HS-27A (cell line): ENCODE measurements around the gene PRSS27.
"Not testable (repeated sequence)": the region's sequence is repeated elsewhere in the genome, so short reads cannot be mapped to it uniquely, and the experiment has no call there.

ENCODE experiments used
- DNase-seq: peaks from one replicate; pipeline ENCODE4 v3.0.0-alpha.2; 2012; ENCODE audit warnings: low read depth, missing footprints

Gene PRSS27

GRCh38 chr16:2708290-2708639, 11.8 kb downstream of the PRSS27 start:
- no peak for DNase-seq

DNA sequence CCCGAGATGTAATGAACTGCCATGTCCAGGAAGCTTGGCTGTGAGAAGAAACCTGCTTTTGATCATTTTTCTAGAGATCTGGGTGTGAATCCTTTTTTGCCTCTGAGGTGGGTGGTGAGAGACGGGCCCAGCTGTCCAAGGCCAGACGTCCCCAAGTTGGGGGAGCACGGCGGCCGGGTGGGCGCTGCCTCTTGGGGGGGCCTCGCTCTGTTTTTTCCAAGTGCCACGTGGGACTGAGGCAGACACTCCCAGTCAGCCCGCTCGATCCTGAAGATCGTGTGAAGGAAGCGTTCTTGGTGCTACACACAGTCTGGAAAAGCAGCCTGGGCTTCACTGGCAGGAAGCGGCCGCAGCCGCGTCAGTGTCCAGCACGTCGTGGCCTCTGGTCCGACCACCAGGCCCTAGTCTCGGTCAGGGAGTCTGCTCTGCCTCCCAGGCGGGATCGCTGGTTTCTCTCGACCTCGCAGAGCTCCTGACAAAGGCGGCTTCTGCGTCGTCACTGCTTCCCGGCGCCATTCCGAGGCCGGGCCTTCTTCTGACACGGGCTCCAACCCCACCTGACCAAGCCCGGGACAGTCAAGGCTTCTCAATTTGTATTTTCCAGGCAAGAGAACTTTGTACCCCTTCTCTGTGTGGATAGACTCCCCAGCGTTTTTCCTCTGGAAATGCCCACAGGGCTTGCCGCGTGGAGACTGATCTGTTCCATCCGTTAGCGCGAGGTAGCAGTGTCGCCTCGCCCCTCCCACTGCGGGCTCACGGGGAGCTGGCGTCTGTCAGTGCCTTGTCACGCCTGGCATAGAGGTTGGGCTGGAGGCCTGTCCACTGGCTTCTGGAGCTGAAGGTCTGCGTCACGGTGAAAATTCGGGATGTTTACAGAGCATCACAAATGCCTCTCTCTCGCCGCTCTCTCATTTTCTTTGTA, 12.4 kb downstream of the PRSS27 start:
- DNase-seq, result no peak

DNA sequence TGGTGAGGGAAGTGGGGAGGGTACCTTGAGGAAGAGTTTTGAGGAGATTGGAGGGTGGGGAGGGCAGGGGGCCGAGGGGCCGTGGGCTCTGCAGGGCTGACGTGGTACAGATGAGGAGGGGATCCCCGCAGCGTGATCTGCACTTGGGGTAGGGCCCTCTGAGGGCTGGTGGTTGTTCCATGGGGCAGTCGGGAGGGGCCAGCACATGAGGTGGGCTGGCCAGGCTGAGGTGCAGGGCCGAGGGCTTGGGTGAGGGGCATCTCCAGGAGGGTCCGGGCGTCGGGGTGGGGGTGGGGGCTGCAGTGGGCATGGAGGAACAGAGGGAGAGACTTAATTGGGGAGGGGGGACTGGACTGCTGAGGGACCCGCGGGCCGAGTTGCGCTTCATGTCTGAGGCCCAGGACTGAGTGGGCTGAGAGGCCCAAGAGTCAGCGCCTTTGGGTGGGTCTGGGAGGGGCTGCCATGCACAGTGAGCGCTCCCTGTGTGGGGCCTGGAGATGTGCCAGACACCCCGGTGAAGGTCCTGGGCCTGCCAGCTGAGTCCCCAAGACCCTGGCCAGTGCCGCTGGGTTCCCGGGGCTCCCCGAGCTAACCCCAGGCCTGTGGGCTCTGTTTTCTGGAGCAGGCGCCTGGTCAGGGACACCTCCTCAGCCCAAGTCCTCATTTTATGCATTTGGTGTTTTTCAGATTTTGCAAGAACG, 13.3 kb downstream of the PRSS27 start:
- no peak for DNase-seq

GRCh38 chr16:2706085-2706484, 13.9 kb downstream of the PRSS27 start:
- DNase-seq, result no peak

- DNase-seq, result no peak
Measured at GRCh38 chr16:2705351-2705750, 14.7 kb downstream of the PRSS27 start.

DNA sequence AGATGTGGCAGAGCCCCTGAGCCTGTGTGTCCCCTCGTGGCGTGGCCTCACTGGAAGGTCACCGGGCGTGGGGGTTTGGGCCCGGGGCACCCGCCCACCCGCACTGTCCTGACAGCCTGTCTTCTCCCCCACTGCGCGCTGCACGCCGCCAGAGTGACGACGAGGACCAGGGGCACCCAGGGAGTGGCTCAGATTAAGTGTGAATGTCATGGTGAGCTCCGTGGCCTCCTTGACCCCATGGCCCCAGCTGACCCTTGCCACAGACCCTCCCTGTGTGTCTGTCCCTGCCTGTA, 15.1 kb downstream of the PRSS27 start:
- DNase-seq, result no peak

GRCh38 chr16:2704166-2704982, 15.7 kb downstream of the PRSS27 start:
- no peak for DNase-seq

- no peak for DNase-seq
Measured at GRCh38 chr16:2702871-2703745, 16.9 kb downstream of the PRSS27 start.

DNA sequence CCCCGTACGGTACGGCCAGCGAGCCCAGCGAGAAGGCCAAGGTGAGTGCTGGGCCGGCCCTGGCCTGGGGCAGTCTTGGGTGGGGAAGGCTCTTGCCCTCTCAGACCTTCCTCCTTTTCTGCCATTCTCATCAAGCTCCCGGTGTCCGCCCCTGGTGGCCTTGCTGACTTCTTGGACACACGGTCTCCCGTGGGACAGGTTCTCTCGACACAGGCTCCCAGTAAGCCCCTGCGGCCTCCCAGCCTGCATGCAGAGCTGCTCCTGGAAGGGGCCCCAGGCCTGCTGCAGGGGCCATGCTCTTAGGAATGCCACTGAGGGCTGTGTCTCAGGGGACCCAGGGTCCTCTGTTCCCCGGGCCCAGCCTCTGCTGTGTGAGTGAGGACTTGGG, 17.6 kb downstream of the PRSS27 start:
- DNase-seq, result no peak

- DNase-seq, result no peak
Measured at GRCh38 chr16:2701713-2702437, 18.1 kb downstream of the PRSS27 start.

- no peak for DNase-seq
Measured at GRCh38 chr16:2701272-2701671, 18.8 kb downstream of the PRSS27 start.

- DNase-seq, result no peak
Measured at GRCh38 chr16:2700786-2701185, 19.2 kb downstream of the PRSS27 start.

- no peak for DNase-seq
Measured at GRCh38 chr16:2699791-2700600, 20.0 kb downstream of the PRSS27 start.

DNA sequence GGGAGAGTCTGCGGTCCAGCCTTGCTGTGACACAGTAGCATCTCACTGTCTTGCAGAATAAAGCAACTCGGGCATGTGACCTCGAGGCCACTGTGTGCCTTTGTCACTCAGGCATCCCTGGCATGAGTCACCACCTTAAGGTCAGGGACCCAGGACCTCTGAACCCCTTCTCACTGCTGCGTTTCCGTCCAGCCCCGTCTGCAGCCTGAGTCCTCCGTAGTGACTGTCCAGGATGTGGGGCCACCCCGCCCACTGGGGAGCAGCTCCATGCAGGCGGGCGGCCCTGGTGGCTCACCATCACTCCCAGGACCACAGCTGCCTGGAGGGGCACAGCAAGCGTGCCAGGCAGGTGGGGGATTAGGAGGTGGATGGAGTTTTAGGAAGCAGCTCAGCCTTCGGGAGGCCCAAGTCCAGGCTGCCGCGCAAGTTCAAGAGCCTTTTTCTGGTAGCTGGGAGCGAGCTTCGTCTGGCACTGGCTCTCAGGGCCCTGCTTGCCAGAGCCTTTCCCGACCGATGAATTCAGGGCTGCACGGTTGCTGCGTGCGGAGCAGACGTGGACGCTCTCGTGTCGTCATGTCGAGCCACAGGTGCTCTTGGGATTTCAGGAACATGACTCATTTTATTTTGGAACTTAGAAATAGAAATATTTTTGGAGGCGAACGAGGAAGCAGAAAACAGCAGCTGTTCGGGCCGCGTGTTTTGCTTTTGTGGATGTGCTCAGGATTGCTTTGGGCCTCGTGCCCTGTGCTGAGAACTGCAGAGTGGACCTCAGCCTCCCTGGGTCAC, 20.9 kb downstream of the PRSS27 start:
- no peak for DNase-seq

GRCh38 chr16:2698103-2698870, 21.7 kb downstream of the PRSS27 start:
- no peak for DNase-seq

DNA sequence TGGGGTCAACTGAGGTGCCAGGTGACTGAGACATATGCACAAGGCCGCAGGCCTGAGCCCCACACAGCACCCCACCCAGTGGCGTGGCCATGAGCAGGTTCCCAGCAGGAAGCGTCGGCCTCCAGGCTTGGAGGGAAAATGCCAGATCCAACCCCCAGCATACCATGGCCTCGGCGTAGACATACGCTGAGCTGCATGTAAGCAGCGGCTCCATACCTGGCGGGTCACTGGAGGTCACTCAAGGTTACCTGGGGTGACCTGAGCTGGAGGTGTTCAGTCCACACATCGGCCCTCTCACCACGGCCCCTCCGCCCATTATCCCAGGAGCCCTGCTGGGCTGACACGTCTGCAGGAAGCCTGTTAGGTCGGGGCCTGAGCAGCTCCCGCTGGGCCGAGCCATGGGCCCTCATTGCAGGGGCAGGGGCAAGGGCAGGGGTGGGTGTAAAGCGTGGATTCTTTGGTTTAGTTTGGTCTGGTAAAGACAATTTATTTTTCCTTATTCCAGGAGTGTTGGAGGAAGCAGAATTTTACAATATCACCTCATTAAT, 22.5 kb downstream of the PRSS27 start:
- no peak for DNase-seq

DNA sequence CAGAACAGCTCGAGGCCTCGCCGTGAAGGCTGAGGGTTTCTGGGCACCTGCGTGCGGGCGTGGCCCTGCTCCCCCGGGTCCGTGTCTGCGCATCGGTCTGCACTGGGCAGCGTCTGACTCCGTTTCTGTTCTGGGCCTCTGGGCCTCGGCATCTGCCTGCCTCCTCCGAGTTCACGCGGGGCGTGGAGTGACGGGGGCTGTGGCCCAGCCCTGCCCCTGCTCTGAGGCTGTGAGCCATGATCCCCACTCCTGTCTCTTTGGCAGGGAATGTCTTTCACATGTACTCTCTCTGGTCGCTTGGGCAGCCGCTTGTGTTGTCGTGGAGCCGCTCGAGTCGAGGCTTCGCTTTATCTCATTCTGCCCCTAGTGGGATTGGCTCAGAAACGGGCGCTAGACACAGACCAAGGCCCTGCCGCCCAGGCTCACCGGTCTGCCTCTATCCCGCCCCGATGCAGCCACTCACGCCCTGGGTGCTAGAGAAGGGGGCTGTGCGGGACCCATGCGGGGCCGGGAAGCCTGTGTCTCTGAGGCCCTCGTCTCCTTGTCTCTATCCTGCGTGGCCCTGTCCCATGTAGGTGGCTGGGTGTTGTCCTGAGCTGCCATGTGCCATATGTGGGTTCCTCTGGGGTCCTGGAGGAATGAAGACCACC, 23.3 kb downstream of the PRSS27 start:
- DNase-seq, result not testable (repeated sequence)
